Mesenteric fat pad (tissue), 1 donor: ENCODE measurements around the gene CAMK2B. TPM values are rescaled to one million over a fixed set of nuclear protein-coding genes. Genes with fewer than 3 reads are reported as not detected.

Experiments
- DNase-seq: peaks from one replicate; pipeline ENCODE4 v3.0.0-alpha.2; 2020; ENCODE audit warnings: low spot score
- total RNA-seq: library from RNA; stranded (reverse); fragmentation: NEBNext Ultra II Directional; extraction: Animal tissue kit (Norgen Biotek cat#: 25700); gene quantifications from one replicate; pipeline ENCODE4 v1.2.1, GENCODE V29; 2021
- donor health status: DM: yes; HTN: yes; CAD: no.

CAMK2B gene
- total RNA-seq, 1 donor from 2014 or later = 1.2 TPM

GRCh38 chr7:44275957-44276570 lies 49.3 kb downstream of the CAMK2B start:
- no peak for DNase-seq

- DNase-seq = no peak
Measured at GRCh38 chr7:44275146-44275545, 50.2 kb downstream of the CAMK2B start.

DNA sequence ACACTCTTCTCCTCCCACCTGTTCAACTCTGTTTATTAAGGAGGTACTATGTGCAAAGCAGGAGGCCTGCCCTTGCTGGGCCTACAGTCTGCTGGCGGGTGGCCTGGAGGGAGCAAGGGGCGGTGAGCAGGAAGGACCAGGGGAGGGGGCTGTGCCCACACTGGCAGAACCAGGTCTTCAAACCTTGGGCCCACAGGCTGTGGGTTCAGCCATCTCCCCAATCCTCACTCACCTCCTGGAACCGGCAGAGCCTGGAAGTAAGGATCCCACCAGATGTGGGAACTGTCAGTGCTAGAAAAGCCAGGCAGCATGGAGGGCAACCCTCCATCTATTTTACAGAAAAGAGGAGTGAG lies 50.8 kb downstream of the CAMK2B start:
- no peak for DNase-seq

DNA sequence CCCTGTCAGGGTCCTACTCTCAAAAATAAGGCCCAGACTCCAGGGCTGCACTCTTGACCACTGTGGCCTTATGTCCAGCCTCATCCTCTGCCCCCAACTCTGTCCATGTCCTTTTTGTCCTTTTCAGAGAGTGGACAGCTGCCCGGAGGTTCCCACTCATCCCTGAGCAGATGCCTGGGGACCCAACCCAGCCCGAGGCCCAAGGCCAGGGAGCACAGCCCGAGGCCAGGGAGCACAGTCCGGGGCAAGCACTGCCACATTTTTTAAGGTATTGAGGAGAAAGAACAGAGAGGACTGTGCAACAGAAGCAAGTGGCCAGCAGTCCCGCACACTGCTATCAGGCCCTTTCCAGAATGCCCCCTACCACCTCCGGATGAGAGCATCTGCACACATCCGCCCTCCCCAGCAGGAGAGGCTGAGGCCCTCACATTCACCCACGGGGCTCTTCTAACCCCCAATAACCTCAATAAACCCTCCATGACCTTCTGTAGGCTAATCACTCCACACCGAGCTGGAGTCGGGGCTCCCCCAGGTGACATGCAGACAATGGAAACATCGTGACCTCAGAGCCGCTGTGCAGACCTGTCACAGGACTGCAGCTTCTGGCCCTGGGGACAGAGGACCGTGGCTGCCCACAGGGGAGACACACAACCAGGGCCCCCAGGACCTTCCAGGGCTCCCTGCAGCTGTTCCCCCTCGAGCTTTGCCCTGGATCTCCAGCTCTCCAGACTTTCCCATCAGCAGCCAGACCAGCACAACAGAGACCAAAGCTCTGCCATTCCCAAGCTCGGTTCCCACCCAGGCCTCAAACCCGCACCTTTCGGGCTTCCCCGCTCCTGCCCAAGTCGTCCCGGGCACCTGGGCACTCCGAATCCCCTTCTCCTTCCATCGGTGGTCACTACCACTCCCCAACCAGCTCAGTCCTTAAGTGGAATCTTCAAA lies 51.4 kb downstream of the CAMK2B start:
- no peak for DNase-seq

- DNase-seq = no peak
Measured at GRCh38 chr7:44272981-44273380, 52.4 kb downstream of the CAMK2B start.

GRCh38 chr7:44272456-44272855 lies 52.9 kb downstream of the CAMK2B start:
- DNase-seq = no peak

GRCh38 chr7:44269943-44270493 lies 55.4 kb downstream of the CAMK2B start:
- DNase-seq = no peak

- no peak for DNase-seq
Measured at GRCh38 chr7:44269417-44269816, 56.0 kb downstream of the CAMK2B start.

DNA sequence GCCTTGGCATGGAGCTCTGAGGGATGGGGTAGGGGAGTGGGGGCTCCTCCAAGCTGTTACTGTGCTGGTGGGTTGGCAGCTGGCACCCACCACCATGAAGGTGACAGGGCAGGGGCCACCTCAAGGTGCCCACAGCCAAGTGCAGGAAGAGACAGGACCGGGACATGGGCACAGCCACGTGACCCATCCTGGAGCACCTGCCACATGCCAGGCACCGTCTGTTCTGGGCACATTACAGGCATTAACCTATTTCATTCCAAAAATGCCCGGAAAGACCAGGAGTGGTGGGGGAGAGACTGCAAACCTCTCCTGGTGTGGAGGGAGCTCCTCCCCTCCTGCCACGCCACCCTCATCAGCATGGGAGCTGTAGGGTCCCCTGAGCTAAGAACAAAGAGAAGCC lies 56.7 kb downstream of the CAMK2B start:
- DNase-seq = no peak

DNA sequence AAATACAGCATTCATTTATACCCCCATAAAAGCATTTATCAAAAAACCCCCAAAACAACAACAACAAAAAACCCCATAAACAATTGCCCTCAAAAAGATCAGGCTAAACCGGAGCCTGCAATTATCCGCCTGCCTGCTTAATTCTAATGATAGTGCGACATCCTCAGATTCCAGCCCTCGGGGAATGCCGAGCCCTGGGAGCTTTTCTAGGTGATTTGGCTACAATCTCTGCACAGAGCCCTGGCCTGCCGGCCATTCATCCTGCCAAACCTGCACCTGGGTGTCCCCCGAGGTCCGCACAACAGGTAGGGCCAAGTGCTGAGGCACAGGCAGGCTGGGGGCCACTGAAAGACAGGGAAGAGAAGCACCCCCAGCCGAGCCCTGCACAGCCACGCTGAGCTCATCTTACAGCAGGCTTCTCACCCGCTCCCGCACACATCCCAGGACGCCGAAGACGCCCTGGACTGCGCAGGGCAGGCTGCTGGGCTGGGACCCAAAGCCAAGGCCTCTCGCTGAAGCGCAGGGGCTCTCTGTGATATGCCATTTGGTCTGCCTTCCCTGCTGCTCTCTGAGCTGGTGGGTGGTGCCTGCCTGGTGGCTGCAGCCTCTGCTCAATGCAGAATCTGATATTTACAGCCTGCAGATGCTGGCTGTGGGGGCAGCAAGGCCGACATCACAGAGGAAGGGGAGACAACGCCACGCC lies 57.5 kb downstream of the CAMK2B start:
- DNase-seq = no peak

GRCh38 chr7:44267178-44267577 lies 58.2 kb downstream of the CAMK2B start:
- DNase-seq = no peak

DNA sequence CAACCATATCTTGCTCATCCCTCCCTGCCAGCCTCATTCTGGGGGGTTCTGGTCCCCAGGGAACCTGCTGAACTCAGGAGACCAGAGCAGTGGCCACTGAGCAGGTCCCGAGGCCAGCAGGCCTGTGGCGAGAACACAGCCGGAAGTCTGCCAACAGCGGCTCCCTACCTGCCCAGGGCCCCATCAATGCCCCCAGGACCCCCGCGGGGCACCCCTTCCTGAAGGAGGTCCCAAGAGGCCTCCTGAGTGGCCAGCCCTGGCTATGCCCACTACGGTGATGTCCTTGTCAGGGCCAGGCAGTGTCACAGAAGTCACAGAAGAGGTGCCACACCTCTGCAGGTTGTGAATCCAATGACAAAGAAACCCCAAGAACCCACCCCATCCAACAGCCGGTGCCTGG lies 58.9 kb downstream of the CAMK2B start:
- DNase-seq = no peak

DNA sequence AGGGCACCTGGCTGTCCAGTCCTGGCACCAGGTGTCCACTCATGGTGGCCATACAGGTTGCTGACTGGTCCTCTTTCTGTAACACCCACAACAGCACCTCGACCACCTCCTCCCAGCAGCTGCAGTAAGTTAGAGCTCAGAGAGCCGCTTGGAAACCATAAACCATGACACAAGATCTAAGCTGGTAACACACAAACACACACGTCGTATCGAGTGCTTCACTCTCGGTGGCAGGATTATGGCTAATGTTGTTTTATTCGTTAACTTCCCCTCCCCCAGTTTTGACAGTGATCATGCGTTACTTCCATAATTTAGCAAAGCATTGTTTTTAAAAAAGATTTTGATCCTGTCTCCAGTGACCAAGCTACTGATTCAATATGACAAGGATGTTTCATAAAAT lies 59.7 kb downstream of the CAMK2B start:
- no peak for DNase-seq

DNA sequence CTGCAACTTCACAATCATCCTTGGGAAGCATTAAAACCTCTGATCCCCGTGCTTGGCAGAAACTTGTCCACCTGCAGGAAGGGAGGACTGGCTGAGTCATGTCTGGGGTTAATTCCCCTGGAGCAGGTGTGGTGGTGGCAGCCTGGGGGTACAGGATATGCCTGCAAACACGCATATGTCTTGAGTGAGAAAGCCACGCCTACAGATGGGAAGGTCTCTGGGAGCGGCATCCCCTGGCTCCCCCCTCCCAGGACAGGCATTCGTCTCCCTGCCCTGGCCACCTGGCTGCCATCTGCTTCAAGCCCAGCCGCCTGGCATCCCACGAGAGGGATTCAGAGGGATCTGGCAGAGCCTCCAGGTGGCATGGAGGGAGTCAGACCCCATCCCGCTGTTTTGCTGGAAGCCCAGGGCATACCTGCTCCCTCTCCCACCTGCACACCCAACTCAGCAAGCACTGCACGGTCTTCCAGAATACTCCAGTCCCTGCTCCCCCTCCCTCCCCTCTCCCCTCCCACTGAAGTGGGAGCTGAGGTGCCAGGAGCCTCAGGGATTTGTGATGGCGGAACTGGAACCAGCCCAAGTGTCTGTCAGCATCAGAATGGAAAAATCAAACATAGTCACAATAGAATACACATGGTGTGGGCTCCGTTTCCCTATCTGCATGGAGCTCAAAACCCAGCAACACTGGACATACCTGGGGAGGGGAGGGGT lies 61.0 kb downstream of the CAMK2B start:
- no peak for DNase-seq

- DNase-seq = no peak
Measured at GRCh38 chr7:44263326-44264082, 61.9 kb downstream of the CAMK2B start.

GRCh38 chr7:44262031-44262430 lies 63.4 kb downstream of the CAMK2B start:
- no peak for DNase-seq

- DNase-seq = no peak
Measured at GRCh38 chr7:44261240-44261639, 64.2 kb downstream of the CAMK2B start.

DNA sequence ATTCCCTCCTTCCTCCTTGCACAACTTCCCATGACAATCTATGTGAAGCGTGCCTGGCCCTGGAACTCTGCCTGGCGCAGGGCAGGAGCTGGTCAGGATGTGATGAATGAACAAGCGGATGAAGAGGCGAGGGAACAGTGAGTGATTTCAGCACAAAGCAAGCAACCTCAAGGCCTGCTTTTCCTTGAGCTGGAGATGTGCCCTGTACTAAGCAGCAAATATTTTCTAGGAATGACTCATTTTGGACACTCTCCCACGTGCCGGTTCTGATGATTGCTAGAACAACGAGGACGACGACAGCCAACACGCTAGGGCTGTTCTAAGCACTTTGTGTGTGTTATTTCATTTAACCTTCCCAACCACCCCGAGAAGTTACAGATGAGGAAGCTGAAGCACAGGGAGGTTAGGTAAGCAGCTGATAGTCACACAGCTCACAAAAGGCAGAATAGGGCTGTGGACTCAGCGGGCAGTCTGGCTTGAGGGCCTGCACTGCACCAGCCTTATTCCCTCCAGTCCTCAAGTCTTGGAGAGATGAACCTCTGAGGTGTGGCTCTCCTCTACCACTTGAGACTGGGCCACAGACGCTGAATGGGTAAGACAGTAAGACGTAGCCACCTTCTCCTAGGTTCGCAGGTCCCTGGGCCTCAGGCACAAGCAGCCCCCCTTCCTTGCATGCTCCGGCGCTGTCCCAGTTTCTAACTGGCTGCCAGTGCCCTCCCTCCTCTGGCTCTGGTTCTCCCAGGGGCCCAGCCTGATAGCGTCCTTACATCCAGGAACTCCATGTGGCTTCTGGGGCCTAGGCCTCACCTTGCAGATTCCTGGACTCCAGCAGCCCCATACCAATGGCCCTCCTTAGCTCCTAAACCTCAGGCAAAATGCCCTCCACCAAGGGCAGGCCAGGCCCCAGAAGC lies 65.6 kb downstream of the CAMK2B start:
- DNase-seq = no peak

- no peak for DNase-seq
Measured at GRCh38 chr7:44258865-44259546, 66.4 kb downstream of the CAMK2B start.
